Measurements from ENCODE around the gene PTPRT.

Gene PTPRT

DNA sequence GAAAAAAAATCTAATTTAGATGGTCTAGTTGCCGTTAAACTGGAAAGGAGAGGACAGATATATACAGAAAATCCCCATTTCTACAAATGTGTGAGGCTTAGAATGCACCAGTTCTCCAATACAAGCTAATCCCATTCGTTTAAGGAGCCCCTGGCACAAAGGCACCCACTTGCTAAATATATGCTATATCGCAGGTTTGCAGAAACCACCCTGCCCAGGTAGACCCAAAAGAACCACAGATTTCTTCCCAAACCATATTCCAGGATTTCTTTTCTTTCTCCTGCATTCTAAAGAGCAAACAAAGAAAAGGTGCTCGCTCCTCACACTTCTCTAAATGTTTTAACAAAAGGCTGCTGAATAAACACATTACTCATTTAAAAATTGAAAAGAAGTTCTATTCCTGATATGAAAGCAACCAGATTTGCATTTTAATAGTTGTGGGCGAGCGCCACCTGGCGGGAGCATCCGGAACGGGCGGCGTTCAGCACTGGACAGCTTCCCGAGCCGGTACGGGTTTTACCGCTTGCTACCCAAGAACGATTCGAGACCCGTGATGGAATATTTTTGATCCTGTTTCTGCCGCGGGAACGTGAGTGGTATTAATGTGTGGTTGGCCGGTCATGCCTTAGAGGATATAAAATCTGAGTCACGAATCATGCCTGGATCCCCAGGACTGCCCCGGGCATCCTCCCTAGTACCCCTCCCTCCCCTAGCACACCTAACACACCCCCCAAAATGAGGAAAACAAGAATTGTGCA is 2.1 kb downstream of the PTPRT start:
- H3K4me3 ChIP-seq (ENCODE audit: low read length) = peak overlapping the region; percentile 15; the same call in 1 of the 2 replicates
- WGBS (ENCODE audit: insufficient coverage, insufficient read length) = no CpG with 5 or more reads among the region's 24 CpGs
- no peak overlapping the region for H3K27ac ChIP-seq (ENCODE audit: low read length)
- no peaks in the 10 kb centered on the region for H3K36me3 ChIP-seq (ENCODE audit: control insufficient read depth, insufficient read depth, low read length)
- DNase-seq (ENCODE audit: low read depth, low spot score) = peak; percentile 31
- peaks cover 26% of the 10 kb centered on the region for H3K27me3 ChIP-seq (ENCODE audit: control insufficient read depth, insufficient read depth, low read length)
- H3K9me3 ChIP-seq (ENCODE audit: control insufficient read depth, insufficient read depth, low read length) = no peaks in the 10 kb centered on the region
- H3K4me1 ChIP-seq (ENCODE audit: control insufficient read depth, insufficient read depth, low read length) = 0 out of 2 replicates have a peak, but pooled peaks cover 3% of the 10 kb centered on the region

DNA sequence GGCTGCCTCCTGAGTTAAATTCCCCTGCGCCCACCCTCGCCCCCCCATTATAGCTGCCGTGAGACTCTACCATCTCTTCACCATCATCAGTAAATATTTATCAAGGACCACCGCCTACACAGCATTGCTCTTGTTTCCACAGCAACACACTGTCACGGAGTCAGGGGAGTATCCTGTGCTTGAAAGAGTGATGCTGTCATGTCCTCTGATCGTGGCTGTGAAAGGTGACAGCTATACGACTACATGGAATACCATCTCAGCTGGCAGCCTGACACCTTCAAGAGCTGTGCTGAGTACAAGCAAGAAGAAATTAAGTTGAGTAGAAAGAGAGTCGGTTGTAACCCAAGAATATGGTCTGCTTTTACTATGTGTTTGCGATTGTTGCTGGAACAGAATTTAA is 3.4 kb downstream of the PTPRT start:
- Histone ChIP-seq H3K27ac (ENCODE audit: low read length) (no peak overlapping the region), H3K36me3 (ENCODE audit: control insufficient read depth, insufficient read depth, low read length) (no peaks in the 10 kb centered on the region), H3K4me3 (ENCODE audit: low read length) (no peak overlapping the region), H3K9me3 (ENCODE audit: control insufficient read depth, insufficient read depth, low read length) (no peaks in the 10 kb centered on the region), H3K4me1 (ENCODE audit: control insufficient read depth, insufficient read depth, low read length) (0 out of 2 replicates have a peak, but pooled peaks cover 3% of the 10 kb centered on the region), H3K27me3 (ENCODE audit: control insufficient read depth, insufficient read depth, low read length) (peaks cover 24% of the 10 kb centered on the region)
- no CpG with 5 or more reads among the region's 9 CpGs for WGBS (ENCODE audit: insufficient coverage, insufficient read length)
- no peak for DNase-seq (ENCODE audit: low read depth, low spot score)

DNA sequence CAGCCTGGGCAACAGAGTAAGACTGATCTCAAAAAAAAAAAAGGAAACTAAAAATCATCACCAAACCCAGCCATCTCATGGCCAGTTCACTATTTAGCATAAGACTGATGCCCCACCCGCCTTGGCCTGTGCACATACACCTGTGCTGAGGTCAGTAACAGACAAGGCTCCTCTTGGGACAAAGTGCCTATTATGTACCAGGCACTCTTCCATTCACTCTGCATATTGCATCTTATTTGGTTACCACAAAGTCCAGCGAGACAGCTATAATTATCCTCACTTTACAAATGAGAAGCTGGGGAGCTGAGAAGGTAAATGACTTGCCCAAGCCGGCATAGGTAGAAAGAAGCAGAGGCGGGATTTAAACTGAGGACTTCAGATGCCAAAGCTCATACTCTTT is 3.8 kb downstream of the PTPRT start:
- WGBS (ENCODE audit: insufficient coverage, insufficient read length) = no CpG with 5 or more reads among the region's 4 CpGs
- H3K9me3 ChIP-seq (ENCODE audit: control insufficient read depth, insufficient read depth, low read length) = no peaks in the 10 kb centered on the region
- peaks cover 21% of the 10 kb centered on the region for H3K27me3 ChIP-seq (ENCODE audit: control insufficient read depth, insufficient read depth, low read length)
- H3K27ac ChIP-seq (ENCODE audit: low read length) = no peak overlapping the region
- no peak overlapping the region for H3K4me3 ChIP-seq (ENCODE audit: low read length)
- H3K4me1 ChIP-seq (ENCODE audit: control insufficient read depth, insufficient read depth, low read length) = 0 out of 2 replicates have a peak, but pooled peaks cover 3% of the 10 kb centered on the region
- DNase-seq (ENCODE audit: low read depth, low spot score) = no peak
- H3K36me3 ChIP-seq (ENCODE audit: control insufficient read depth, insufficient read depth, low read length) = no peaks in the 10 kb centered on the region

DNA sequence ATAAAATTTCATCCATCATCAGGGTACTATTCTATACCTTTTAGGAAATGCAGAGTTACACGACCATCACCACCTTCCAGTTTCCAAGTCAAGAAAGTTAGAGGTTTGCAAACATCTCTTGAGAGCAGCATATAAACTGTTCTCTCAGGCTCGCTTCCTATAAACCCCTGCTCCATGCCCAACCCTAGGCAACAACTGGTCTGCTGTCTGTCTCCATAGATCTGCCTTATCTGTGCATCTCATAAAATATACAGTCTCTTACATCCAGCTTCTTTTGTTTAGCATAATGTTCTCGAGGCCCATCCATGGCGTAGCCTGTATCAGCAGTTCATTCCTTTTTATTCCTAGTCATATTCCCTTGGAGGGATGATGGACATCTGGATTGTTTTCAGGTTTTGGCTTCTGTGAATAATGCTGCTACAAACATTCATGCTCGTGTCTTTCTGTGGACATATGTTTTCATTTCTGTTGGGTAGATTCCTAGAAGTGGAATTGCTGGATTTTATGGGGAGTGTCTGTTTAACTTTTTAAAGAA is 6.1 kb downstream of the PTPRT start:
- Histone ChIP-seq H3K36me3 (ENCODE audit: control insufficient read depth, insufficient read depth, low read length) (no peaks in the 10 kb centered on the region), H3K9me3 (ENCODE audit: control insufficient read depth, insufficient read depth, low read length) (no peaks in the 10 kb centered on the region), H3K4me3 (ENCODE audit: low read length) (no peak overlapping the region), H3K27ac (ENCODE audit: low read length) (no peak overlapping the region), H3K4me1 (ENCODE audit: control insufficient read depth, insufficient read depth, low read length) (0 out of 2 replicates have a peak, but pooled peaks cover 3% of the 10 kb centered on the region), H3K27me3 (ENCODE audit: control insufficient read depth, insufficient read depth, low read length) (peaks cover 7% of the 10 kb centered on the region)
- WGBS (ENCODE audit: insufficient coverage, insufficient read length) = no CpG with 5 or more reads among the region's 5 CpGs
- no peak for DNase-seq (ENCODE audit: low read depth, low spot score)

DNA sequence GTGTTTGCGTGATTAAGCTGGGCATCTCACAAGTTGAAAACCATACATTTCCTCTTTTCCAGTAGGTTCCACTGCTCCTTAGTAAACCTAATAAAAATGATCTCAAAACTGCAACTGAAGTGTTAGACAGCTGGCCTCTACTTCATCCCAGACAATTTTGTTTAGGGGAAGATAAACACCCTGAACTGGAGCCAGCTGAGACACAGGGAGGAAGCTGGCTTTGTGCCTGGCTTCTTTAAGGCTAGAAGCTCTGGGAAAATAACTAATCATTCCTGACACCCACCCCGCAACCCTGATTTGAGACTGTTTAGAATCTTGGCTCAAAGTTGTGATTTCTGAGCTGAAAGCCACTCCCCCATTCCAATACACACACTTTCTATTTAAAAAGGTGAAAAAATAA is 11.6 kb downstream of the PTPRT start:
- Histone ChIP-seq H3K27ac (ENCODE audit: low read length) (no peak overlapping the region), H3K9me3 (ENCODE audit: control insufficient read depth, insufficient read depth, low read length) (no peaks in the 10 kb centered on the region), H3K27me3 (ENCODE audit: control insufficient read depth, insufficient read depth, low read length) (no peaks in the 10 kb centered on the region), H3K36me3 (ENCODE audit: control insufficient read depth, insufficient read depth, low read length) (no peaks in the 10 kb centered on the region), H3K4me3 (ENCODE audit: low read length) (no peak overlapping the region), H3K4me1 (ENCODE audit: control insufficient read depth, insufficient read depth, low read length) (no peaks in the 10 kb centered on the region)
- DNase-seq (ENCODE audit: low read depth, low spot score) = no peak
- no CpG with 5 or more reads among the region's 2 CpGs for WGBS (ENCODE audit: insufficient coverage, insufficient read length)

DNA sequence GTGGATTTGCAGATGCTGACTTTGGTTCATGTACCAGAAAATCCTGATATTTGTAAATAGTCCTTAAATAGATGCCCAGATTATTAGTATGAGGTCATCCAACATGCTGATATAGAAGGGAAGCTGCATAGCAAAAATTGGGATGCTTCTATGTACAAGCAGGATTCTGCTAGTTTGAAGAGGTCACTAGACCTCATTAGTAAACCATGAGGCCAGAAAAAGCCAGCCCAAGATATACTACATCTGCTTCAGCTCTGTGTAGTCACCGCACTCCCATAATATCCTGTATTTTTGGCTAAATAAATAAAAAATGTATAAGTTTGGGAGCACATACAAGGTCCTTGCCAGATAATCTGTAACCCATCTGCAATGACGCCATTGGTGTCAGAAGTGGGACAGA is 13.0 kb downstream of the PTPRT start:
- H3K27me3 ChIP-seq (ENCODE audit: control insufficient read depth, insufficient read depth, low read length) = no peaks in the 10 kb centered on the region
- no peak overlapping the region for H3K4me3 ChIP-seq (ENCODE audit: low read length)
- no peaks in the 10 kb centered on the region for H3K4me1 ChIP-seq (ENCODE audit: control insufficient read depth, insufficient read depth, low read length)
- H3K27ac ChIP-seq (ENCODE audit: low read length) = no peak overlapping the region
- DNase-seq (ENCODE audit: low read depth, low spot score) = no peak
- no peaks in the 10 kb centered on the region for H3K36me3 ChIP-seq (ENCODE audit: control insufficient read depth, insufficient read depth, low read length)
- WGBS (ENCODE audit: insufficient coverage, insufficient read length) = no CpG with 5 or more reads among the region's 2 CpGs
- H3K9me3 ChIP-seq (ENCODE audit: control insufficient read depth, insufficient read depth, low read length) = no peaks in the 10 kb centered on the region

DNA sequence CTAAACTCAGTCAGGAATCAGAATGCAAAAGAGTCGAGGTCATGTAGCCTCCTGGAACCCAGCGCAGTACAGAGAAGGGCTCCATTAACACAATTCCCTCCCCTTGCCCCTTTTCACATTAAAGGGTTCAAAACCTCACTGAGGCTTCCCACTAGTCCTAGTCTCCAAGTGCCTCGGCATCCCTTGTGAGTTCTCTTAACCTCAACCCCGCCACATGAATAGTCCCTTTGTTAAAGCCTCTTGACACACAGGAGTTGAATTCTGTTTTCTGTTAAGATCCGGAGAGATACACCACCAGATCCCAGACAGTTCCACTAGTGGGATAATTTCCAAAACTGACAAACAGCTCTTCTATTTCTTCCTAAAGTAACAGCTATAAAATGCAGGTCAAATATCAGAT is 17.8 kb downstream of the PTPRT start:
- no peak overlapping the region for H3K4me3 ChIP-seq (ENCODE audit: low read length)
- H3K36me3 ChIP-seq (ENCODE audit: control insufficient read depth, insufficient read depth, low read length) = no peaks in the 10 kb centered on the region
- H3K27ac ChIP-seq (ENCODE audit: low read length) = no peak overlapping the region
- no CpG with 5 or more reads among the region's 5 CpGs for WGBS (ENCODE audit: insufficient coverage, insufficient read length)
- H3K9me3 ChIP-seq (ENCODE audit: control insufficient read depth, insufficient read depth, low read length) = no peaks in the 10 kb centered on the region
- no peaks in the 10 kb centered on the region for H3K4me1 ChIP-seq (ENCODE audit: control insufficient read depth, insufficient read depth, low read length)
- no peak for DNase-seq (ENCODE audit: low read depth, low spot score)
- H3K27me3 ChIP-seq (ENCODE audit: control insufficient read depth, insufficient read depth, low read length) = no peaks in the 10 kb centered on the region

DNA sequence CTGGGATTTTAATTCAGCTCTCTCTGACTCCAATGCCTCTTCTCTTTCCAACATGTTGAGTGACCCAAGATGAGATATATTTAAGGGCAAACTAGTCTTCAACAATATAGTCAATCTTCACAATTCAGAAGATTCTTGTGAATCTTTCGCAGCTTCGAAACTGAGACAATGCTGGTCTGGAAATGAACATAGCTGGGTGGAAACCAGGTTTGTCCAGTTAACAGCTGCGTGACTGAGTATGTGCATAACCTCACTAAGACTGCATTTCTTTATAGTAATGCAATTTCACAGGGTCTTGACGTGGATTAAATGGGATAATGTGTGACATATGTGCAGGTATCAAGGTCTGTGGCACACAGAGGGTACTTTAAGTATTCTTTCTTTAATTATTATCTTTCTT is 18.9 kb downstream of the PTPRT start:
- no peaks in the 10 kb centered on the region for H3K4me1 ChIP-seq (ENCODE audit: control insufficient read depth, insufficient read depth, low read length)
- no peaks in the 10 kb centered on the region for H3K36me3 ChIP-seq (ENCODE audit: control insufficient read depth, insufficient read depth, low read length)
- WGBS (ENCODE audit: insufficient coverage, insufficient read length) = no CpG with 5 or more reads among the region's 4 CpGs
- H3K9me3 ChIP-seq (ENCODE audit: control insufficient read depth, insufficient read depth, low read length) = no peaks in the 10 kb centered on the region
- no peaks in the 10 kb centered on the region for H3K27me3 ChIP-seq (ENCODE audit: control insufficient read depth, insufficient read depth, low read length)
- no peak overlapping the region for H3K4me3 ChIP-seq (ENCODE audit: low read length)
- no peak for DNase-seq (ENCODE audit: low read depth, low spot score)
- no peak overlapping the region for H3K27ac ChIP-seq (ENCODE audit: low read length)

DNA sequence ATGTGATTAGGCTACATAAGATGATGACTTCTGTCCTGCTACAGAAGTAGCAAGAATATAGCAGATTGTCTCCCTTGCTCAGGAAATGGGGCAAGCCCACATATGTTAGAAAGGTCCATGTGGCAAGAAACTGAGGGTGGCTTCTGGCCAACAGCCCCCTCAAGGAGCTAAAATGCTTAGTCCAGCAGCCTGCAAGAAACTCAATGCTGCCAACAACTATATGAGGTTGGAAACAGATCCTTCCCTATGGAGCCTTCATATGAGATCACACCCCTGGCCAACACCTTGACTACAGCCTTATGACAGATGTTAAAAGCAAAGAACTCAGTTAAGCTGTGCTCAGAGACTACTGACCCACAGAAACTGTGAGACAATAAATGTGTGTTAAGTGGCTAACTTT is 22.1 kb downstream of the PTPRT start:
- Histone ChIP-seq H3K9me3 (ENCODE audit: control insufficient read depth, insufficient read depth, low read length) (no peaks in the 10 kb centered on the region), H3K4me3 (ENCODE audit: low read length) (no peak overlapping the region), H3K36me3 (ENCODE audit: control insufficient read depth, insufficient read depth, low read length) (no peaks in the 10 kb centered on the region), H3K27me3 (ENCODE audit: control insufficient read depth, insufficient read depth, low read length) (no peaks in the 10 kb centered on the region), H3K4me1 (ENCODE audit: control insufficient read depth, insufficient read depth, low read length) (no peaks in the 10 kb centered on the region), H3K27ac (ENCODE audit: low read length) (no peak overlapping the region)
- no peak for DNase-seq (ENCODE audit: low read depth, low spot score)

DNA sequence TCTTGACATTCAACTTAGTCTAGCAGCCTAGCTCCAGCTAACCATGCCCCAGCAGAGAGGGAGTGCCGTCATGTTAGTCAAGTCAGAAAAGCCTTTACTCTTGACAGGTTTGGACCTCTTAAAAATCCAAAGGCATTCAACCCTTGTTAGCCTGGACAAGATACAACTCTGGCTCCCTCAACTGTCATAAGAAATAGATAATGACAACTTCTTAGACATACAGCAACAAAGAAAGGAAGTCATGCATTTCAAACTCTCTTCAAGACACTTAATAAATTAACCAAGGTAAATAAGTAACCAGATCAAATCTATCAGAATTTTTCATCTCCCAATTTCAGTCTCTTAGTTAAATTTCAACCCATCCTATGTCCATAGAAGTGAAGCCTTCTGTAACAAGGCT is 22.7 kb downstream of the PTPRT start:
- Histone ChIP-seq H3K4me3 (ENCODE audit: low read length) (no peak overlapping the region), H3K36me3 (ENCODE audit: control insufficient read depth, insufficient read depth, low read length) (no peaks in the 10 kb centered on the region), H3K27me3 (ENCODE audit: control insufficient read depth, insufficient read depth, low read length) (no peaks in the 10 kb centered on the region), H3K9me3 (ENCODE audit: control insufficient read depth, insufficient read depth, low read length) (no peaks in the 10 kb centered on the region), H3K4me1 (ENCODE audit: control insufficient read depth, insufficient read depth, low read length) (no peaks in the 10 kb centered on the region), H3K27ac (ENCODE audit: low read length) (no peak overlapping the region)
- WGBS (ENCODE audit: insufficient coverage, insufficient read length) = no CpG with 5 or more reads among the region's 1 CpG
- DNase-seq (ENCODE audit: low read depth, low spot score) = no peak

DNA sequence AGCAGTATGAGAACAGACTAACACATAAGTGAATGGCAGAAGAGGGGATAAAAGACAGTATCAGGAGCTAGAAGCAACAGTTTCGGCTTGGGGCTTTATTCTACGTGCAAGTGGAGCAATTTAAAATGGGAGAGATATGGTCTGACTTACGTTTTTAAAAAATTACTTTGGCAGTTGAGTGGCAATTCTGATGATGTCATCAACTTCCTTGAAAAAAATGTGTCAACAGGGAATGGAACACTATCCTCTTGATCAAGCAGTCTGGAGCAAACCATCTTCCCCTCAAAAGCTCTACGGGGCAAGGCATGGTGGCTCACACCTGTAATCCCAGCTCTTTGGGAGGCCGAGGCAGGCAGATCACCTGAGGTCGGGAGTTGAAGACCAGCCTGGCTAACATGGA is 24.1 kb downstream of the PTPRT start:
- Histone ChIP-seq H3K36me3 (ENCODE audit: control insufficient read depth, insufficient read depth, low read length) (no peaks in the 10 kb centered on the region), H3K9me3 (ENCODE audit: control insufficient read depth, insufficient read depth, low read length) (no peaks in the 10 kb centered on the region), H3K27me3 (ENCODE audit: control insufficient read depth, insufficient read depth, low read length) (no peaks in the 10 kb centered on the region), H3K27ac (ENCODE audit: low read length) (no peak overlapping the region), H3K4me1 (ENCODE audit: control insufficient read depth, insufficient read depth, low read length) (no peaks in the 10 kb centered on the region), H3K4me3 (ENCODE audit: low read length) (no peak overlapping the region)
- DNase-seq (ENCODE audit: low read depth, low spot score) = no peak
- no CpG with 5 or more reads among the region's 6 CpGs for WGBS (ENCODE audit: insufficient coverage, insufficient read length)

All from iPS DF 6.9 (cell line).